HuH-7.5 (cell line): ENCODE data around the gene ZNF506.
"Not testable (repeated sequence)": the region's sequence is repeated elsewhere in the genome, so short reads cannot be mapped to it uniquely, and the experiment has no call there.

Experiments
- DNase-seq: peaks from one replicate; pipeline ENCODE4 v3.0.0; 2011; ENCODE audit warnings: low spot score

ZNF506 gene

DNA sequence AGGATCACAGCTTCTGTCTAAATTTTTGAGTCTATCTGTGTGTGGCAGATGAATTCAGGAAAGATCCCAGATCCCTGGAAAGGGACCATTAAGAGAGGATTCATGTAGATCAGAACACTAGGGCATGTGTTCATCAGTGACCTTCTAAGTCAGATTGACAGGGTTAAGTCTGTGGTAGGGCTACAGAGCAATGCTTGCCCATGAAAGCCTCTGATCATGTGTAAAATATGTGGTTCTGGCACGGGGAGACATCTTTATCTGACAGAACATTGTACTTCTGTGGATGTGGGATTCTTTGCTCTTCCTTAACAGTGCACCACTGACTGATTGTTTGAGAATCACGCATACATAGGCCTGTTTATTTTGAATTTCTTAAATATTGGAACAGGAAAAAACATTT, 42.9 kb downstream of the ZNF506 start:
- DNase-seq: no peak

DNA sequence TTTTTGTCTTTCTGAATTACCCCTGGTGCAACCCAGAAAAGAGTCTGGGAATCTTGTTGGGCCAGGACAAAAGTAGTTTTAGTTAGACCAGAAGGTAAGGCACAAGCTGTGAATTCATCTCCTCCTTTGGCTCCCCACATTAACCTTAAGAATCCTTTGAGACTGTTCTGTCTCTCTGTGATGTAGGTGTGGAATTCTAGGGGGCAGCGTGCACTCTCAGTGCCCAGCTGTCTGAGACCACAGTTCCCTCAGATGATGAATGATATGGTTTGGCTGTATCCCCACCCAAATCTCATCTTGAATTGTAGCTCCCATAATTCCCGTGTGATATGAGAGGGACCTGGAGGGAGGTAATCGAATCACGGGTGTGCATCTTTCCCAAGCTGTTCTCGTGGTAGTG, 43.9 kb downstream of the ZNF506 start:
- DNase-seq: no peak

GRCh38 chr19:19776206-19777008, 45.1 kb downstream of the ZNF506 start:
- DNase-seq: peak; percentile 92

GRCh38 chr19:19775891-19776205, 45.7 kb downstream of the ZNF506 start:
- no peak for DNase-seq

DNA sequence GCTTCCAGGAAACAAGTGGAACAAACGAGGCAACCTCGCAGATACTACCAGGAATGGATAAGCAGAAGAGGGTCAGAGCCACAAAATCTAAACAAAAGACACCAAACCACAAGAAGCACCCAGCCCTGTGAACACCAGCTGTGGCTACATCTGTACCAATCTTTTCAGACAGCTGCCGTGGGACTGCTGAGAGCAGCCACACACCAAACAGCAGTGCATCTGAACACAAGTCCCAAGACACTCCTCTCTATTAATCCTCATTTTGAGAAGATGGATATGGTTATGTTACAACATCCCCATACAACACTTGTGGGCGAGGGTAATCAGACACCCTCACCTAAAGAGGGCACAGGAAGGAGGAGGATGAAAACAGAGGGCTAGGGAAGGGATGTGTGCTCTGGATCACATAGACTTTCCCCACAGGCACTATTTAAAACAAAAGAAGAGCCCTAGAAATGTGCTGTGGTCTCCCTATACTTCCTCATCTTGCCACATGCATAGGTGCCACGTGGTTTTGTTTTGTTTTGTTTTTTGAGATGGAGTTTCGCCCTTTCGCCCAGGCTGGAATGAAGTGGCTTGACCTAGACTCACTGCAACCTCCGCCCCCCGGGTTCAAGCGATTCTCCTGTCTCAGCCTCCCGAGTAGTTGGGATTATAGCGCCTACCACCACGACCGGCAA, 47.1 kb downstream of the ZNF506 start:
- no peak for DNase-seq

DNA sequence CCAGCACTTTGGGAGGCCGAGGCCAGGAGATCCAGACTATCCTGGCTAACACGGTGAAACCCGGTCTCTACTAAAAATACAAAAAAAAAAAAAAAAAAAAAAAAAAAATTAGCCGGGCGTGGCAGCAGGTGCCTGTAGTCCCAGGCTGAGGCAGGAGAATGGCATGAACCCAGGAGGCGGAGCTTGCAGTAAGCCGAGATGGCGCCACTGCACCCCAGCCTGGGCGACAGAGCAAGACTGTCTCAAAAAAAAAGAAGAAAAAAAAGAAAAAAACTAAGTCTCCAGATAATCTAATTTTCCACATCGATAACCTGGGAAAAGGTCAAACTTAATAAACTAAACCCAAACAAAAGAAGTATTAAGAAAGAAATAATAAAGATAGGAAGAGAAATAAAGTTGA, 49.6 kb downstream of the ZNF506 start:
- not testable (repeated sequence) for DNase-seq

GRCh38 chr19:19769971-19770370, 51.6 kb downstream of the ZNF506 start:
- DNase-seq: not testable (repeated sequence)

- no peak for DNase-seq
Measured at GRCh38 chr19:19758164-19758563, 63.4 kb downstream of the ZNF506 start.

- DNase-seq: no peak
Measured at GRCh38 chr19:19752760-19753403, 68.7 kb downstream of the ZNF506 start.

DNA sequence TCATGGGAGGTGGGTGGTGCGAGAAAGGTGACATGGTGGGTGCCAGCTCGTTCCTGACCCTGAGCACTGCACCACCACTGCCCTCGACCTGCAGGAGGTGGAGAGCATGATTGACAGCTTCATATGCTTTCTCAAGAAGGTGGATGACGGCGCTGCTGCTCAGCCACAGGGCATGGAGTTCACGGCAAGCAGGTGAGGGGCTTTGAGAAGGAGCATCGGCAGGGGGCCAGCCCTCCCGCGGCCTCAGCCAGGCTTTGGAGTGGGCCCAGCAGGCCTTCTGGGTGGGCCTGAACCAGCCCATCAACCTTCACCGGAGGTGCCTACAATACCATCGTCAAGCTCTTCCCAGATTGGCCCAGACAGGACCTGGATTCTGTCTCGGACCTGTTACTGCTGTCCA, 69.7 kb downstream of the ZNF506 start:
- DNase-seq: no peak

- DNase-seq: no peak
Measured at GRCh38 chr19:19750842-19751790, 70.4 kb downstream of the ZNF506 start.

GRCh38 chr19:19749908-19750841, 71.4 kb downstream of the ZNF506 start:
- DNase-seq: no peak

DNA sequence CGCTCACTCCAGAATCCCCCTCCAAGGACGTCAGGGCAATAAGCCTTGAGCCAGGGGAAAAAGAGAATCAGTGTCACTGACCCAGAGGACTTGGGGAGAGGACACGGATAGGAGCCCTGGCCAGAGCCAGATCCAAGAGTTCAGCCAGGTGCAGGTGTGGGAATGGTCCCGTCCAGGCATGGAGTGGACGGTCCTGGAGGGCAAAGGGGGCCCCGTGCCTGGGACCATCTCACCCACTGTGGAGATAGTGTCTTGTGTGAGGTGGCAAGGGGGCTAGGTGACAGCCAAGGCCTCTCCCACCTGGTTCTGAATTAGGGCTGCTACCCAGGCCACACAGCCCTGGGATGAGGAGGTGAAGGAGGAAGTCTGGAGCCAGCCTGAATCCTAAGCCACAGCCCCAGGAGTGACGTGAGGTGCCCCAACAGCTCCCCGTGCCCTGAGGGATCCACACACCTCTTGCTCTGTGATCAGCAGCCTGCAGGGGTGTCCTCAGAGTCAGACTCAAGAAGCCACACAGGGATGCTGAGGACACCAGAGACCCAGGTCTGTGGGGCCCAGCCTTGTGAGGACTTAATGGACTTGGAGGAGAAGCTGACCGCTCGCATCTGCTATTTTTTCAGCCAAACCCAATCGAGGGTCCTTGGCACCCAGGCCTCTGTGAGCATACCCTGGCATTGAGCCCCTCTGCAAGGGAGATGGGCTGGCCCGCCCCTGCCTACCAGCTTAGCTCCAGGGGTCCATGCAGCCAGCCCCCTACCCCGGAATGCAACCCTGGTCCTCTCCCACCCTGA, 72.2 kb downstream of the ZNF506 start:
- no peak for DNase-seq

DNA sequence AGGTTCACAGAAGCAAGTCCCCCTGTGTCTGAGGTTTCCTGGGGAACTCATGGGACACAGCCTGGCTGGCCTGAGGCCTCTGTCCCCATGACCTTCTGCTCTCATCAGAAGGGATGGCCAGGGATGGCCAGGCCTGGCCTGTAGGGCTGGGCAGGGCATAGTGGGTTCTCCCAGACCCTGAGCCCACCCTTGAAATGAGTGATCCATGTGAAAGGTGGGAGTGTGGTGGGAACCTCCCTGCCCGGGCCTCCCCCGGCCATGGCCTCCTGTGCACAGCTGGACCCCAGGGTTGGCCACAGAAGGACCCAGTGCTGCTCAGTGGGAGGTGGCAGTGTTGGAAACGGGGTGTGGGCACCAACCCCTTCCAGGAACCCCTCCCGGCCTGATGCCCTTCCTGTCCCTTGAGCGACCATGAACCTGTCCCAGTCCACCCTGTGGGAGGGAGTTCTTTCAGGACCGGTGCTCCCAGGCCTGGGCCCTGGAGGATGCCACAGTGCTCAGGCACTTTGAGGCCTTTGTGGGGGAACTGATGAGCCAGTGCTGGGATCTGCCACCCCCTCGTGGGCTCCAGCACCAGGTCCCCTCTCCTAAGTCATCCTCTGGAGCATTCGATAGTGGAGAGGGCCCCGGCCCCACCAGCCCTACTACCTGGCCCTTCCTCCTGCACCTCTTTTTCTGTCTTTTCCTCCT, 73.2 kb downstream of the ZNF506 start:
- no peak for DNase-seq

DNA sequence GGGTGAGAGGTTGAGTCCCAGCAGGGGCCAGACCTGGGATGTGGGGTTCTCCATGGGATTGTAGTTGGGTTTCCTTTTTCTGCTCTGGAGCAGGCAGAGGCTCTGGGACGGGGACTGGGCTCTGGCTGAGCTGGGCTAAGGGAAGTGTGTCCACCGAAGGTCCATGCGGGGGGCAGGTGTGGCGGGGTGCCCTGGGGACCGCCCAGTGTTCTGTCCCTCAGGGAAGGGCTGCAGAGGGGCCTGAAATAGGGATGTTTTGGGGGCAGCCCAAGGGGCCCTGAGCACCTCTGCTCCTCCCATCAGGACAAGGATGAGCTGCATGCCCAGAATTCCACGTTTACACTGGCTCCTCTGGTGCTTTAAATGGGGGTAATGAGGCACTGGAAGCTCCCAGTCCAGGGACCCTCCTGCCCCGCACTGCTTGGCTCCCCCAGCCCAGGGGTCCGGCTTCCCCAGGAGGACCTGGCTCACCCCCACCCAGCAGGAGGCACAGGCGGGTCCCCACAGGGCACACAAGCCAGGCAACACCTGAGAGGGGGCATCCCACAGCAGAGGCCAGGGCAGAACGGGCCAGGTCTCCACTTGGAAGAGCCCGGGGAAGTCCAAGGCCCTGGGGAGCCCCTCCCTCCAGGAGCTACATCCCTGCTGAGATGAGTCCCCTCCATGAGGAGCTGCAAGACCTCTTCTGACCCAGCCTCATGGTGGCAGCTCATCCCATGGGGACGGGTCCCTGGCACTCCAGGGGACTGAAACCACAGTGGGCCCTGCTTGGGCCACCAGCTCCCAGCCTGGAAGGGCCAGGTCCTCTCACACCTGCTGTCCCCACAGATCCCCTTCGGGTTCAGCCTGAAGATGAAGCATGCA, 74.0 kb downstream of the ZNF506 start:
- DNase-seq: no peak

DNA sequence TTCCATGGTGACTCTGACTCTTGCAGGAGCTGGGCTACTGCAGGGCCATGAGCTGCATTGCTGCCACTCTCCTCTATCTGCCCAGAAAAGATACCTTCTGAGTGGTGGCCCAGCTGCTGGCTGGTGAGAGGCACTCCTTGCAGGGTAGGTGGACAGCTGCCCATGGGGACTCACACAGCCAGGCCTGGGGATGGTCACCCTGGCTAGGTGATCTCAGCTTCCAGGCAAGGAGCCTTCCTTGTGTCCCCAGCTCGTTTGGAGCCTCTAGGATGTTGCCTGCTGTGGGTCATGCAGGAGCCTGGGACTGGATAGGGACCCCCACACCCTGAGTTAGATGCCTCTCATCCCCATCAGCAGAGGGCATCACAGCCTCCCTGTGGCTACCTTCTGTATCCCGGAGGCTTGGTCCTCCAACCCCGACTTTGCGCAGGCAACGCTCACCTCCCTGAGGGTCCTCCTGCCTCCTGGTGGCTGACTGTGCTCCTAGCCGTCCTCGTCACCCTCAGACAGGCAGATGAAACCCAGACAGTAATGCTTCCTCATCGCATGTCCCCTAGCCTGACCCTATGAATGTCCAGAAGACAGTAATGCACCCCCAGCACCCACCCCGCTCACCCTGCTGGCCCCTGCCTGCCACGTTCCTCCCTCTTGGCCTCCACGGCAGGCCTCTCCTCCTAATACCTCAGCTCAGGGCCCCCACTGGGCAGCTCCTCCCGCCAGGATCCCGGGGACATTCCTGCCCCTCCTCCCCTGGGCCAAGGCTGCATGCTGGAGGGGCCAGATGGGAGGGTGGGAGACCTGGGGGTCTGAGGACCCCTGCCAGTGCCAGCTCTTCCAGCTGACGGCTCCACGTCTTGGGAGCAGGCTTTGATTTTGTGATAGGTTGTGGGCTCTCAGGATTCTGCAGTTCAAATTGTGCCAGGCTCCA, 75.0 kb downstream of the ZNF506 start:
- DNase-seq: no peak

- DNase-seq: no peak
Measured at GRCh38 chr19:19745496-19746285, 75.9 kb downstream of the ZNF506 start.
